Immature natural killer cell (primary cell): ENCODE data around the gene GRIK4. TPM values are rescaled to one million over a fixed set of nuclear protein-coding genes. Genes with fewer than 3 reads are reported as not detected.
A peak's percentile ranks its signal among the peaks of the same experiment; 100 is the strongest.

Experiments
- DNase-seq, 3 donors: peaks; one replicate each; pipeline ENCODE4 v3.0.0; 2022; ENCODE audit warnings: mixed read lengths in 1 of 3
- H3K27ac Mint-ChIP-seq, 6 donors: one replicate each; pipeline ENCODE4 v1.8.0; 2020; ENCODE audit warnings: mixed read lengths in 6 of 6, mild to moderate bottlenecking in 5 of 6, inconsistent platforms in 4 of 6, moderate library complexity in 3 of 6
- H3K27me3 Mint-ChIP-seq, 3 donors: one replicate each; pipeline ENCODE4 v1.8.0; 2020 to 2021; ENCODE audit warnings: low read depth in 3 of 3, mild to moderate bottlenecking in 3 of 3, mixed read lengths in 3 of 3, moderate library complexity in 3 of 3, inconsistent platforms in 1 of 3
- H3K36me3 Mint-ChIP-seq, 3 donors: one replicate each; pipeline ENCODE4 v1.8.0; 2020; ENCODE audit warnings: mixed read lengths in 3 of 3, inconsistent platforms in 2 of 3, mild to moderate bottlenecking in 2 of 3
- H3K4me1 Mint-ChIP-seq, 2 donors: one replicate each; pipeline ENCODE4 v1.8.0; 2020; ENCODE audit warnings: inconsistent platforms in 2 of 2, mild to moderate bottlenecking in 2 of 2, mixed read lengths in 2 of 2, moderate library complexity in 1 of 2
- H3K4me3 Mint-ChIP-seq, 5 donors: one replicate each; pipeline ENCODE4 v1.8.0; 2020; ENCODE audit warnings: mild to moderate bottlenecking in 5 of 5, mixed read lengths in 5 of 5, inconsistent platforms in 3 of 5, moderate library complexity in 3 of 5
- H3K9me3 Mint-ChIP-seq, 6 donors: one replicate each; pipeline ENCODE4 v1.8.0; 2020; ENCODE audit warnings: mild to moderate bottlenecking in 6 of 6, mixed read lengths in 6 of 6, inconsistent platforms in 4 of 6, moderate library complexity in 3 of 6
- polyA plus RNA-seq, 3 donors: library from polyadenylated mRNA; unstranded; fragments of 300-500 nt; fragmentation: Illumina TruSeq; gene quantifications; one replicate each; pipeline ENCODE4 v1.2.3, GENCODE V29; 2021

GRIK4 gene
- polyA plus RNA-seq, 3 donors from 2014 or later, result 0.85 to 3.6 (median 2.0) TPM

GRCh38 chr11:120538707-120539106, 27.2 kb downstream of the GRIK4 start:
- H3K4me1 Mint-ChIP-seq, result peaks cover 15 to 16% of the 10 kb centered on the region in 2 donors
- no peaks in the 10 kb centered on the region for H3K9me3 Mint-ChIP-seq
- no peaks in the 10 kb centered on the region for H3K36me3 Mint-ChIP-seq
- H3K27ac Mint-ChIP-seq, result no peak overlapping the region
- no peak overlapping the region for H3K4me3 Mint-ChIP-seq
- peaks cover 2 to 3% (median 2%) of the 10 kb centered on the region in 3 donors for H3K27me3 Mint-ChIP-seq
- DNase-seq, result no peak

- H3K36me3 Mint-ChIP-seq, result no peaks in the 10 kb centered on the region
- DNase-seq, result no peak
- peaks cover 24 to 27% of the 10 kb centered on the region in 2 donors for H3K4me1 Mint-ChIP-seq
- H3K27ac Mint-ChIP-seq, result no peak overlapping the region
- H3K9me3 Mint-ChIP-seq, result no peaks in the 10 kb centered on the region
- H3K27me3 Mint-ChIP-seq, result peaks cover 0 to 4% (median 1%) of the 10 kb centered on the region in 3 donors
- H3K4me3 Mint-ChIP-seq, result no peak overlapping the region
These were observed 28.3 kb downstream of the GRIK4 start for GRCh38 chr11:120539667-120540369.

GRCh38 chr11:120540744-120541465, 29.4 kb downstream of the GRIK4 start:
- Mint-ChIP-seq H3K9me3 (no peaks in the 10 kb centered on the region), H3K27me3 (peaks cover 0 to 4% (median 1%) of the 10 kb centered on the region in 3 donors), H3K4me1 (peaks cover 34 to 38% of the 10 kb centered on the region in 2 donors), H3K27ac (no peak overlapping the region), H3K4me3 (no peak overlapping the region), H3K36me3 (no peaks in the 10 kb centered on the region)
- no peak for DNase-seq

- H3K27me3 Mint-ChIP-seq, result peaks cover 0 to 4% (median 2%) of the 10 kb centered on the region in 3 donors
- no peak for DNase-seq
- no peaks in the 10 kb centered on the region for H3K9me3 Mint-ChIP-seq
- H3K4me1 Mint-ChIP-seq, result peaks cover 54 to 56% of the 10 kb centered on the region in 2 donors
- H3K36me3 Mint-ChIP-seq, result no peaks in the 10 kb centered on the region
- peak overlapping the region in 1 of 5 donors; percentile 8 for H3K4me3 Mint-ChIP-seq
- peak overlapping the region in 4 of 6 donors; percentile 10 to 75 (median 31) for H3K27ac Mint-ChIP-seq
These were observed 32.1 kb downstream of the GRIK4 start for GRCh38 chr11:120543521-120544215.

GRCh38 chr11:120545813-120546212, 34.3 kb downstream of the GRIK4 start:
- Mint-ChIP-seq H3K27me3 (peaks cover 0 to 5% (median 2%) of the 10 kb centered on the region in 3 donors), H3K9me3 (no peaks in the 10 kb centered on the region), H3K4me3 (peak overlapping the region; percentile 65 to 79 (median 74)), H3K4me1 (peaks cover 53 to 55% of the 10 kb centered on the region in 2 donors), H3K27ac (peak overlapping the region; percentile 2 to 87 (median 44)), H3K36me3 (no peaks in the 10 kb centered on the region)
- DNase-seq, result peak in 2 of 3 donors; percentile 20

- H3K27me3 Mint-ChIP-seq, result peaks cover 0 to 5% (median 2%) of the 10 kb centered on the region in 3 donors
- H3K4me1 Mint-ChIP-seq, result peaks cover 52 to 53% of the 10 kb centered on the region in 2 donors
- no peak for DNase-seq
- no peaks in the 10 kb centered on the region for H3K9me3 Mint-ChIP-seq
- no peaks in the 10 kb centered on the region for H3K36me3 Mint-ChIP-seq
- H3K27ac Mint-ChIP-seq, result peak overlapping the region in 5 of 6 donors; percentile 16 to 87 (median 41)
- H3K4me3 Mint-ChIP-seq, result peak overlapping the region; percentile 65 to 79 (median 74)
These were observed 35.0 kb downstream of the GRIK4 start for GRCh38 chr11:120546312-120547205.

- H3K4me3 Mint-ChIP-seq, result peak overlapping the region in 1 of 5 donors; percentile 46
- peaks cover 57% of the 10 kb centered on the region in 2 donors for H3K4me1 Mint-ChIP-seq
- peak overlapping the region in 3 of 6 donors; percentile 21 to 51 (median 29) for H3K27ac Mint-ChIP-seq
- peaks cover 0 to 5% (median 2%) of the 10 kb centered on the region in 3 donors for H3K27me3 Mint-ChIP-seq
- H3K9me3 Mint-ChIP-seq, result no peaks in the 10 kb centered on the region
- no peaks in the 10 kb centered on the region for H3K36me3 Mint-ChIP-seq
- no peak for DNase-seq
These were observed 35.8 kb downstream of the GRIK4 start for GRCh38 chr11:120547316-120547715.

- peak overlapping the region in 3 of 6 donors; percentile 6 to 55 (median 11) for H3K27ac Mint-ChIP-seq
- H3K36me3 Mint-ChIP-seq, result no peaks in the 10 kb centered on the region
- no peaks in the 10 kb centered on the region for H3K9me3 Mint-ChIP-seq
- no peak for DNase-seq
- peaks cover 59 to 62% of the 10 kb centered on the region in 2 donors for H3K4me1 Mint-ChIP-seq
- peaks cover under 1 to 5% (median 3%) of the 10 kb centered on the region in 3 donors for H3K27me3 Mint-ChIP-seq
- H3K4me3 Mint-ChIP-seq, result no peak overlapping the region
These were observed 36.5 kb downstream of the GRIK4 start for GRCh38 chr11:120547811-120548681.

- Mint-ChIP-seq H3K36me3 (no peaks in the 10 kb centered on the region), H3K9me3 (no peaks in the 10 kb centered on the region), H3K27ac (no peak overlapping the region), H3K4me3 (no peak overlapping the region), H3K27me3 (peaks cover 2 to 5% (median 3%) of the 10 kb centered on the region in 3 donors), H3K4me1 (peaks cover 63 to 66% of the 10 kb centered on the region in 2 donors)
- no peak for DNase-seq
These were observed 37.2 kb downstream of the GRIK4 start for GRCh38 chr11:120548682-120549209.

GRCh38 chr11:120549346-120549745, 37.8 kb downstream of the GRIK4 start:
- no peak for DNase-seq
- H3K9me3 Mint-ChIP-seq, result no peaks in the 10 kb centered on the region
- peaks cover 60 to 63% of the 10 kb centered on the region in 2 donors for H3K4me1 Mint-ChIP-seq
- H3K27ac Mint-ChIP-seq, result no peak overlapping the region
- H3K4me3 Mint-ChIP-seq, result no peak overlapping the region
- peaks cover 2 to 3% (median 2%) of the 10 kb centered on the region in 3 donors for H3K27me3 Mint-ChIP-seq
- H3K36me3 Mint-ChIP-seq, result no peaks in the 10 kb centered on the region

- DNase-seq, result no peak
- Mint-ChIP-seq H3K9me3 (no peaks in the 10 kb centered on the region), H3K27ac (peak overlapping the region in 1 of 6 donors; percentile 25), H3K4me1 (peaks cover 59 to 63% of the 10 kb centered on the region in 2 donors), H3K36me3 (no peaks in the 10 kb centered on the region), H3K27me3 (peaks cover 2 to 3% (median 2%) of the 10 kb centered on the region in 3 donors), H3K4me3 (no peak overlapping the region)
These were observed 38.5 kb downstream of the GRIK4 start for GRCh38 chr11:120550007-120550406.

GRCh38 chr11:120551191-120551590, 39.6 kb downstream of the GRIK4 start:
- no peaks in the 10 kb centered on the region for H3K36me3 Mint-ChIP-seq
- DNase-seq, result no peak
- H3K27ac Mint-ChIP-seq, result no peak overlapping the region
- peaks cover 2 to 8% (median 5%) of the 10 kb centered on the region in 3 donors for H3K27me3 Mint-ChIP-seq
- no peak overlapping the region for H3K4me3 Mint-ChIP-seq
- H3K9me3 Mint-ChIP-seq, result no peaks in the 10 kb centered on the region
- H3K4me1 Mint-ChIP-seq, result peaks cover 59 to 63% of the 10 kb centered on the region in 2 donors
